GM19455 (cell line): Measurements from ENCODE around the gene PRR7.

Experiments
- ATAC-seq: cut with Tn5 transposase; IDR thresholded peaks from one replicate; pipeline ENCODE4 v1.9.1; 2021; ENCODE audit not compliant: unreplicated experiment

Gene PRR7

DNA sequence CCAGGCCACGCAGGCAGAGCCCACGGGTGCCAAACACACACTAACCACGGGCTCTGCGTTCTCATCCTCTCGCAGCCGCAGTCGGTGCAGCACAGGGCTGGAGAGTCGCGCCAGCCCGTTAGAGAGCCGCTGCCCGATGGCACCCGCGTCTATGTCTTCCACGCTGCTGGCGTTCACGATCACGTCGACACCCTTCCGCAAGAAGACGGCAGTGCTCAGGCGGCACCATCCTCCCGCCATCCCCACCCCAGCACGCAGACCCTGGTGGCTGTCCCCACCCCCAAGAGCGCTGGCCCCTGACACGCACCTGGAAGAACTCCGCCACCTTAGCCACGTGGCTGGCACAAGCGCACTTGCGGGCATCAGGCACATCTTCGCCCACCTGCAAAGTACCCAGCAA, 20.8 kb downstream of the PRR7 start:
- no peak for ATAC-seq

DNA sequence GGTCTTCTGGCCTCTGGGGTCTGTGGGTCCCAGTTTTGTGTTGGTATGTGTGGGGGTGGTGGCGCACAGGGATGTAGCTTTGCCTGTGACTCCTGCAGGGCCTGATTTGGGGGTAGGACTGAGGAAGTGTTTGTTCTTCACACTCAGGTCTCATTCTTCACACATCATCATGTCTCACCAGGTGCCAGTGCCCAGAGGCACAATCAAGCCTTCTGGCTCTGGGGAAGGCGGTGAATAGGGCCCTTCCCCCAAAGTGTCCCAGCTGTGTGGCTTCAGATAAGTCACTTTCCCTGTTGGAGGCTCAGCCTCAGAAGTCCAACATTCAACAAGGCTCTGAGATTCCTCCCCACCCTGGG, 21.7 kb downstream of the PRR7 start:
- no peak for ATAC-seq

DNA sequence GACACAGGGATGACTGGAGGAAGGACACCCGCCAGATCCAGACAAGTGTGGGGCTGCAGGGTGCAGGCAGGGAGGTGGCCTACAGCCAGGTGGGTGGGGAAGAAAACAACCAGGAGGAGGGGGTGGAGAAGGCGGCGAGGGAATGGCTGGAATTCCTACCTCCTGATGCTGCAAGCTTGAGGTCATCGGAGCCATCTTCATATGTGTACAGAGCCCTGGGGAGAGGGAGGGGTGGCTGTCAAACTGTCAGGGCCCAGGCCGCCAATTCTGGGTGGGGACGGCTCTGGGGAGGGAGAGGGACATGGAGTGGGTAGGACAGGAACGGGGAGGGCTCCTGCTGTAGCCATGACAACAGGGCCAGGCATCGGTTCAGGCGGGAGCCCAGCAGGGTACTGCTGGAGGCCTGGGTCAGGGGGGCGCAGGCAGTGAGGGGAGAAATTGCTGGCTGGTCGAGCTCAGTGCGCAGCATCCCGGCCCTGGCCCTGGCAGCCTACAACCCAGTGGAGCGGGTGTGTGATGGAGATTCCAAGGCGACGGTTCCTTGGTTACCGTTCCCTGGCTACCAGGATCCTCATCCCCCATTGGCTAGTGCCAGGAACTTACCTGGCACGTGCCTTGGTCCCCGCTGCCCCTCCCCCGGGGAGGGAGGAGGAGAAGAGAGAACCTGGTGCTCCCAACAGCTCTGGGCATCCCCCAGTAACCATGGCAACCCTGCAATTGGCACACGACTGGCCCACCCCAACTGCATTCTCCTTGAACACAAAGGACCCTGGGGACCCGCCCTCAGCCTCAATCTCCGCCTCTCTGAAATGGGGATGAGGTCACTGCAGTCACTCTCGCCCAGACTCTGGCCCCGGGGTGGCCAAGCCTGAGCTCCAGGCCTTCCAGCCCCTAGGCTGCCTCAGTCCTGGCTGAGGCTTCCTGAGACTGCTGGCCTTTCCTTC, 22.3 kb downstream of the PRR7 start:
- no peak for ATAC-seq

DNA sequence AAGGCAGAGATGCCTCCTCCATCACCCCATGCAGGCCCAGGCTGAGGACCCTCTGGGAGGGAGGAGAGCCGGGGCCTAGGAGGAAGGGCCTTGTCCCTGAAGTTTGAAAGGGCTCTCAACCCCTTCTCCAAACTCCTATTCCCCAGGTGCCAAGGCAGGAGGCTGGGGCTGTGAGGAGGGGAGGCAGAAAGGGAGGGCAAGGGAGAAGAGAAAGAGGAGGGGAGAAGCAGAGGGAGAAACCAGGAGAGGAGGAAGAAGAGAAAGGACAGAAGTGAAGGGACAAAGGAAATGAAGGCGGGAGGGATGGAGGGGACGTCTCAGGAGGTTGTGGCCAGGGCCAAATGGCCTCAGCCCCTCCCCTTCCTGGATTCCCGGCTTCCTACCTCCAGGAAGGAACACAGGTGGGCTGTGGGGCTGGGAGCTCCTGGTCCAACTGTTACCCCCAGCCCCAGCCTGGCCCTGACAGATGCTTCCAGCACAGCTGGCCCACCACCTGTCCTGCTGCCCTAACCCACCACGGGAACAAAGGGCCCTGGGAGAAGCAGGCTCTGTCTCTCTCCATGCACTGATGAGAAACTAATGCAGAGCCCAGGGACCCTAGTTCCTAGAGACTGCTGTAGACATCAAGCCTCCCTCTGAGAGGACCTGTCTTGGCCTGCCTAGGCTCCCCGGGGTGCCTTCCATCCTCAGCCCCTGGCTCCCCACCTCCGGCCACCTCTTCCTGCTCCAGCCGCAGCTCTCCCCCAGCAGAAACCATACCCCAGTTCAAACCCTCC, 23.3 kb downstream of the PRR7 start:
- ATAC-seq, result no peak

- ATAC-seq, result no peak
Measured at GRCh38 chr5:177470759-177471536, 24.3 kb downstream of the PRR7 start.

GRCh38 chr5:177471610-177472356, 25.2 kb downstream of the PRR7 start:
- no peak for ATAC-seq

GRCh38 chr5:177472460-177473442, 26.1 kb downstream of the PRR7 start:
- ATAC-seq, result peak; percentile 44

- ATAC-seq, result no peak
Measured at GRCh38 chr5:177473443-177474001, 26.9 kb downstream of the PRR7 start, which contains the start of gene DBN1. TSS of gene DBN1 (minus strand) at chr5:177473634. CDS start at chr5:177473521, 113 bp downstream.

GRCh38 chr5:177474002-177474476, 27.4 kb downstream of the PRR7 start:
- no peak for ATAC-seq

DNA sequence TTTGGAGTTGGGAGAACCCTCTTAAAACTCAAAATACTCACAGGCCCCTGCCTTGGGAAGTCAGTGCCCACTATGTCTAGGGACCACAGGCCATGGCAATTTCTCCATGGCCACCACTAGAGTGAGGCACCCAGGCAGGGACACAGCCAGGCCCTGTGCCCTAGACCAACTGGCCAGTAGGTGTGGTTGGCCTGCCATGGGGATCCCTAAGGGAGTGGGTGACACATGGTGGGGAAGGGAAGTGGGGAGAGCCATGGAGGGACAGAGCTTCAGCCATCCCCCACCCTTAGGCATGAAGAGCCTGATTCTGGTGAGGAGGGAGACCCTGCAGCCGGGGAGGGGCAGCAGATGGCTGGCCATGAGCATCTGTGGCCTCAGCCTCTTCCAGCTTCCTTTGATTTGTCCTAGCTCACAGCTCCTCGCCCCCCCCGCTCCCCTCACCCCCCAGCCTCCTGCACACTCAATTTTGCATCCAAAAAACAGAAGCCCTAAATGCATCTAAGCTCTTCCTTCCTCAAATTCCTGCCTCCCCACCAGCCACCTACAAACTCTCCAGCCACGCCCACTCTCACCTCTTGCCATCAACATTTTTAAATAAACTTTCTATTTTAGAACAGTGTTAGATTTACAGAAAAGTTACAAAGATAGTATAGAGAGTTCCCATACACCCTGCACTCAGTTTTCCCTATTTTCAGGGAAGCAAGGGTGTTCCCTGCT, 28.4 kb downstream of the PRR7 start:
- no peak for ATAC-seq

GRCh38 chr5:177475563-177476427, 29.2 kb downstream of the PRR7 start:
- no peak for ATAC-seq

- ATAC-seq, result no peak
Measured at GRCh38 chr5:177476531-177477233, 30.1 kb downstream of the PRR7 start.

- ATAC-seq, result no peak
Measured at GRCh38 chr5:177477701-177478477, 31.3 kb downstream of the PRR7 start.

DNA sequence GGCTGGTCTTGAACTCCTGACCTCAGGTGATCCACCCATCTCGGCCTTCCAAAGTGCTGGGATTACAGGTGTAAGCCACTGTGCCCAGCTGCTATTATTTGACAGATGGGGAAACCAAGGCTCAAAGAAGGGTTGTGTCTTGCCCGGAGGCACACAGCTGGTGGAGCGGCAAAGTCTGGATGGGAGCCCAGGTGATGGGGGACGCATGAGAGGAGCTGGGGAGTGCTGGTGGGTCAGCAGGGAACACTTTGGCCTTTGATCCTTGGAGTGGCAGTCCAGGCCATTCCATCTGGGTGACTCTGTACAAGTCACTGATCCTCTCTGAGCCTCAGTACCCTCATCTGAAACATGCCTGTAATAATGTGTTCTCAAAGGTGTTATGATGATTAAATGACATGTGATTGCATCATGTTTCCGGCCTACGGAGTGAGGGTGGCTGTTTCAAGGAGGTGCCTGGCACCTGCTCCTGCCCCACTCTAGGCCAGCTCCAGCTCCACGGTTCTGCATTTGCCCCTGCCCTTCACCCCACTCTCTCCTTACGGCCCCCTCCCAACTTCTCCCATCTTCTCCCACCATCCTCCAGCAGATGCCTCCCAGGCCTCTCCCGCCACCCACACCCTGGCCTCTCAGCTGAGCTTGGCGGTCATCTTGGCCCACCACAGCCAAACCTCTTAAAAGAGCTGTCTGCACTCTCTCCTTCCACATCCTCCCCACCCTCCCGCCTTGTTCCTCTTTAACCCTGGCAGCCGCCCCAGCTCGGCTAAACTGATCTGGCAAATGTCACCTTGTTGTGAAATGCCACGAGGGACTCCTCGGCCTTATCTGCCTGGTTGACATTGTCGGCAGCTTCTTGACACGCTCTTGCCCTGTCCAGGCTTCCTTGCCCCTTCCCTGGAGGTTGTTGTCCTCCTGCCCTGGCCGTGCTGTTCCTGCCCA, 32.4 kb downstream of the PRR7 start:
- no peak for ATAC-seq

GRCh38 chr5:177479774-177480173, 33.2 kb downstream of the PRR7 start:
- no peak for ATAC-seq
